COLO668 (cell line): ENCODE results near the gene UQCR11.
A peak's percentile ranks its signal among the peaks of the same experiment; 100 is the strongest.

Experiments used
- DNase-seq: peaks from one replicate; lab custom pipeline; 2025; ENCODE audit not compliant: unreplicated experiment; lab: John Stamatoyannopoulos, UW

UQCR11 gene

GRCh38 chr19:1571358-1571757 lies 33.9 kb downstream of the UQCR11 start:
- DNase-seq: no peak

- no peak for DNase-seq
These were observed 34.4 kb downstream of the UQCR11 start for GRCh38 chr19:1570836-1571235.

DNA sequence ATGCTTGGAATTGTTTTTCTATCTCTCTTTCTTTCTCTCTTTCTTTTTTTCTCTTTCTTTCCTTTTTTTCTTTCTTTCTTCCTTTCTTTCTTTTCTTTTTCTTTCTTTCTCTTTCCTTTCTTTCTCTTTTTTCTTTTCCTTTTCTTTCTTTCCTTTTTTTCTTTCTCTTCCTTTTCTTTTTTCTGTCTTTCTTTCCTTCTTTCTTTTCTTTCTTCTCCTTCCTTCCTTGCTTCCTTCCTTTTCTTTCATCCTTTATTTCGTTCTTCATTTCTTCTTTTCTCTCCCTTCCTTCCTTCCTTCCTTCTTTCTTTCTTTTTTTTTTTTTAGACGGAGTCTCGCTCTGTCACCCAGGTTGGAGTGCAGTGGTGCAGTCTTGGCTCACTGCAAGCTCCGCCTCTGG lies 35.3 kb downstream of the UQCR11 start:
- DNase-seq: no peak

- DNase-seq: peak; percentile 92
These were observed 36.8 kb downstream of the UQCR11 start, which contains the start of gene MEX3D for GRCh38 chr19:1568320-1569019. MEX3D (minus strand) TSS chr19:1568325; CDS start chr19:1568058, 267 bp downstream.

- peak; percentile 51 for DNase-seq
These were observed 37.4 kb downstream of the UQCR11 start for GRCh38 chr19:1567848-1568227.

GRCh38 chr19:1567116-1567847 lies 38.0 kb downstream of the UQCR11 start:
- DNase-seq: peak; percentile 46

- DNase-seq: peak; percentile 24
These were observed 38.7 kb downstream of the UQCR11 start for GRCh38 chr19:1566392-1567115.

DNA sequence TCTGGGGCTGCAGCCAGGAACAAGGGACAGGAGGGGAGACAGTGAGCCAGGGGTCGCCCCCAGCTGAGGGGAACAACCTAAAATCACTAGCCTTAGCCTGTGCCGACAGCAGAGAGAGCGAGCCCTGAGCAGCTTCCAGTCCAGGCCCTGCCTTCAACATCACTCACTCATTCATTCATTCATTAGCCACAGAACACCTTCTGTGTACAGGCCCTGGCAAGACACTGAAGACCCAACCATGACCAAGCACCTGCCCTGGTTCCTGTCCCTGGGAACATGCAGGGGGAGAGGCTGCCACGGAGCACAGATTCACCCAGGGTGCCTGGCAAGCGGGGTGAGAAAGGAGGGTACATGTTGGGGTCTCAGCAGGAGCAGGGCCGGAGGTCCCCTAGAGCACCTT lies 42.0 kb downstream of the UQCR11 start:
- no peak for DNase-seq

GRCh38 chr19:1561236-1561842 lies 43.9 kb downstream of the UQCR11 start:
- no peak for DNase-seq

DNA sequence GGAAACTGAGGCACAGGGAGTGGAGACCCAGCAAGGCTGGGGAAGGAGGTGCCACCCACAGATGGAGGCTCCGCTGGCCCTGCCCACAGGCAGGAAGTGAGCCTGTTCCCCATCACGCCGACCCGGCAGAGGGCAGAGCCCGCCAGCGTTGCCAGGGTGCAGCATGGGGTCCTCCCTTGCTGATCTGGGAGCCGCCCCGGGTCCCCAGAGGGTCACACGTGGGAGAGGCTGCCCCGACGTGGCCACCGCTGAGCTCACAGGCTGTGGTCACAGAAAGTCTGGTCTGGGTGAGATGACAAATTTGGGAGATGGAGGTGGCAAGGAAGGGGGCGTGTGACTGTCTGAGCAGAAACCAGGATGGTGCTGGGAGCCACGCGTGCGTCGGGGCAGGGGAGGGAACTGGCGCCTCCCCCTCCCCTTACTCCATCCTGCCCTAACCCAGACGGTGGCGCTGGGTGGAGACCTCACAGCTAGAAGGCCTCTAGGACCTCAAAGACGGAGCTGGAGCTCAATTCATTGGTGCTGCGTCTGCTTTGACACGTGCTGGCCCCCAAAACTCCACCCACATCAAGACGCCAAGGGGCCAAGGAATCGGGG lies 44.9 kb downstream of the UQCR11 start:
- DNase-seq: no peak

DNA sequence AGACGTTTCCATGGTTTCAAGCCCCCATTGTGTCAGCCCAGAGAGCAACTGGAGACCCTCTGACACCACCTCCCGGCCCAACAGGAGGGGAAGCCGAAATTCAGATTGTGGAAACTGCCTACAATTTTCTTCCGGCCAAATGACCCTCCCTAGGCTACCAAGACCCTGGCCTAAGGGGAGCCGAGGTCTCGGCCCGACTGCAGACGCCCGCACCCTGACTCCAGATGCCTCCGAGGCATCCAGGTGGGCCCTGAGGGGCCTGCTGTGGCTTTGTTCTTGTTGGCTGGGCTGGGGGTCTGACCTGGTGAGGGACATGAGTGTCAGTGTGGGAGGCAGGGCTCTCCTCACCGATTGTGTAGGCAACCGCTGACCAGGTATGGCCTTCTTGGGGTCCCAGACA lies 46.7 kb downstream of the UQCR11 start:
- no peak for DNase-seq

DNA sequence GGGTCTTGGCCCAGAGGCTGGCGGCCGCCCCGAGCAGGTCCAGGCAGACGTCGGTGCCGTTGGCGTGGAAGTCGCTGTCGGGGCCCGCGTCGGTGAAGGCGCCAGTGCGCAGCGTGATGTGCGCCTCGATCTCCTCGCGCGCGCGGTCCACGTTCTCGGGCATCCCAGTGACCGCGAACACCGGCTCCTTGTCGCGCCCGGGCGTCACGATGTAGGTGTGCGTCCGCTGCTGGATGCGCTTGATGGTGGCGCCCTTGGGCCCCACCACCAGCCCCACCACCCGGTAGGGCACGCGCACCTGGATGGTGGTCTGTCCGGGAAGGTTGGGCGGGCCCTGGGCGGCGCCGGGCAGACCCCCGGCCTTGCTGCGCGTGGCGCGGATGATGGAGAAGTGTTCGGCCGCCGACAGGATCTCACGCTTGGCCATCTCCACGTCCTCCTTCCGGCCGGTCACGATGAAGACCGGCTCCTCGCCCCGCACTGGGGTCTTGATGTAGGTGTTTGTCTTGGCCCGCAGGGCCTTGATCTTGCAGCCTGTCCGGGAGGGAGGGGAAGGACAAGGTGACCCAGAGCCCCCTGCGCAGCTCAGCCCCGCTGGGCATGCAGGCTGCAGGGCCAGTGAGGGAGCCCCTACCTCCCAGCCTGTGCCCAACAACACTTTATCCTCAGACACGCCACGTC lies 48.7 kb downstream of the UQCR11 start:
- DNase-seq: no peak

GRCh38 chr19:1555487-1556389 lies 49.5 kb downstream of the UQCR11 start:
- no peak for DNase-seq

GRCh38 chr19:1554968-1555367 lies 50.3 kb downstream of the UQCR11 start:
- DNase-seq: no peak

DNA sequence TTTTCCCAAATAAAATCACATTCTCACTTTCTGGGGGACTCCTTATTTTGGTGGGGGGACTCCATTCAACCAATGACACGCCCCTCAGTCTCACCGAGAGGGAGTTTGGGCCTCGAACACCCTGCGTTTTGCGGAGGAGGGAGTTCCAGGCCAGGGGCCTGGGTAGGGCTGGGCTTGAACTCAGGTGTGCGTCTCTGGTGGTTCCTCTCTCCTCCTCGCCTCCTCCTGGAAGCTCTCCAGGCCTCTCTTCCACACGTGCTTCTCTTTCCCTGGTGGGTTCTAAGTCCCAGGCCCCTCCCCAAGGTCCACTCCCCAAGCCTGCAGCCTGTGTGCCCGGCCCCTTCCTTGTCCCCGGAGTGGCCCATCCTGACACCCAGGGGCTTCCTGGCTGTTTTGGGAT lies 51.8 kb downstream of the UQCR11 start:
- no peak for DNase-seq

- DNase-seq: no peak
These were observed 53.9 kb downstream of the UQCR11 start for GRCh38 chr19:1551068-1552040.

- no peak for DNase-seq
These were observed 55.8 kb downstream of the UQCR11 start for GRCh38 chr19:1549332-1549945.
